IMR-90 (cell line): ENCODE data around the gene AGBL3. TPM values are rescaled to one million over a fixed set of nuclear protein-coding genes. Genes with fewer than 3 reads are reported as not detected.
A peak's percentile ranks its signal among the peaks of the same experiment; 100 is the strongest.

ENCODE experiments used
- ATAC-seq: fragments of 200-7000 bp; cut with Tn5 transposase; 2 replicates; pipeline ENCODE4 v1.9.1; 2020; ENCODE audit warnings: low read depth, mild to moderate bottlenecking, moderate library complexity
- BruUV-seq: library from RNA; stranded (reverse); fragments of 400-500 nt; replicated peaks from 2 replicates; lab custom pipeline; 2021; lab: Mats Ljungman, UMichigan
- CTCF ChIA-PET: fragments of 300-600 bp; formaldehyde crosslinking; extraction: SDS; loops from one replicate; lab custom pipeline; 2021; ENCODE audit warnings: antibody characterized with exemption; lab: Yijun Ruan, JAX
- POLR2A ChIA-PET: fragments of 300-600 bp; sonication (Branson Sonifier 250); formaldehyde crosslinking; loops from one replicate; lab custom pipeline; 2022; ENCODE audit warnings: antibody characterized with exemption; ENCODE audit not compliant: unreplicated experiment; lab: Charles Lee
- DNase-seq: peaks from one replicate; pipeline ENCODE4 v3.0.0; 2013
- H2AFZ ChIP-seq: replicated peaks from 2 replicates; pipeline ENCODE3; 2013; ENCODE audit warnings: low read length, mild to moderate bottlenecking; ENCODE audit not compliant: poor library complexity
- H2AK5ac ChIP-seq: 2 replicates; pipeline ENCODE4 v1.6.1; 2013; ENCODE audit warnings: low read depth, low read length, inconsistent platforms
- H2AK9ac ChIP-seq: replicated peaks from 2 replicates; pipeline ENCODE3; 2013; ENCODE audit warnings: mild to moderate bottlenecking, low read depth, low read length, moderate library complexity; ENCODE audit not compliant: poor library complexity
- H2BK120ac ChIP-seq: 2 replicates; pipeline ENCODE4 v1.6.1; 2013; ENCODE audit warnings: low read depth, low read length, inconsistent platforms
- H2BK15ac ChIP-seq: 3 replicates; pipeline ENCODE4 v1.6.1; 2013; ENCODE audit warnings: low read depth, low read length, inconsistent platforms
- H2BK20ac ChIP-seq: 2 replicates; pipeline ENCODE4 v1.6.1; 2013; ENCODE audit warnings: low read depth, mild to moderate bottlenecking, inconsistent platforms, low read length, moderate library complexity
- H2BK5ac ChIP-seq: 2 replicates; pipeline ENCODE4 v1.6.1; 2013; ENCODE audit warnings: mild to moderate bottlenecking, low read depth, low read length, inconsistent platforms; ENCODE audit not compliant: poor library complexity, severe bottlenecking
- H3K14ac ChIP-seq: replicated peaks from 2 replicates; pipeline ENCODE4 v1.6.1; 2013; ENCODE audit warnings: low read depth, low read length, inconsistent platforms
- H3K18ac ChIP-seq: 2 replicates; pipeline ENCODE4 v1.6.1; 2013; ENCODE audit warnings: low read depth, low read length, control low read depth
- H3K23ac ChIP-seq: 2 replicates; pipeline ENCODE4 v1.6.1; 2013; ENCODE audit warnings: low read depth, low read length, inconsistent platforms
- H3K27ac ChIP-seq: 2 replicates; pipeline ENCODE4 v1.5.1; 2013; ENCODE audit warnings: mild to moderate bottlenecking, control low read depth, low read length; ENCODE audit not compliant: insufficient read depth
- H3K27me3 ChIP-seq: 2 replicates; pipeline ENCODE4 v1.6.1; 2013; ENCODE audit warnings: low read length; ENCODE audit not compliant: control insufficient read depth, insufficient read depth
- H3K36me3 ChIP-seq: 2 replicates; pipeline ENCODE4 v1.6.1; 2013; ENCODE audit warnings: low read length, mixed read lengths; ENCODE audit not compliant: control insufficient read depth, insufficient read depth
- H3K4ac ChIP-seq: 2 replicates; pipeline ENCODE4 v1.6.1; 2013; ENCODE audit warnings: low read depth, low read length, inconsistent platforms
- H3K4me1 ChIP-seq: 2 replicates; pipeline ENCODE4 v1.6.1; 2013; ENCODE audit warnings: low read length, mixed read lengths; ENCODE audit not compliant: control insufficient read depth, insufficient read depth
- H3K4me2 ChIP-seq: 2 replicates; pipeline ENCODE4 v1.6.1; 2013; ENCODE audit warnings: low read depth, mild to moderate bottlenecking, control low read depth, low read length, moderate library complexity
- H3K4me3 ChIP-seq: 2 replicates; pipeline ENCODE4 v1.5.1; 2013; ENCODE audit warnings: low read depth, mild to moderate bottlenecking, control low read depth, low read length, moderate library complexity; ENCODE audit not compliant: insufficient read depth
- H3K56ac ChIP-seq: 2 replicates; pipeline ENCODE4 v1.6.1; 2013; ENCODE audit warnings: low read length, inconsistent platforms; ENCODE audit not compliant: insufficient read depth; ENCODE audit errors: extremely low read depth
- H3K79me1 ChIP-seq, 2 experiments: 2 replicates each; pipeline ENCODE4 v1.6.1; 2013; ENCODE audit warnings: low read length in 2 of 2, inconsistent platforms in 1 of 2, low read depth in 1 of 2
- H3K9ac ChIP-seq: 2 replicates; pipeline ENCODE4 v1.6.1; 2013; ENCODE audit warnings: low read depth, low read length, control low read depth
- H3K9me1 ChIP-seq: 2 replicates; pipeline ENCODE4 v1.6.1; 2013; ENCODE audit warnings: low read length, inconsistent platforms; ENCODE audit not compliant: insufficient read depth
- H3K9me3 ChIP-seq: 2 replicates; pipeline ENCODE4 v1.6.1; 2013; ENCODE audit warnings: low read length; ENCODE audit not compliant: control insufficient read depth, insufficient read depth
- H4K20me1 ChIP-seq: 2 replicates; pipeline ENCODE4 v1.6.1; 2013; ENCODE audit warnings: low read length, inconsistent platforms; ENCODE audit not compliant: insufficient read depth
- H4K5ac ChIP-seq: 2 replicates; pipeline ENCODE4 v1.6.1; 2013; ENCODE audit warnings: mild to moderate bottlenecking, low read depth, low read length, control low read depth
- H4K8ac ChIP-seq, 2 experiments: 2 replicates each; pipeline ENCODE4 v1.6.1; 2013; ENCODE audit warnings: low read depth in 2 of 2, low read length in 2 of 2, control low read depth in 1 of 2, inconsistent platforms in 1 of 2
- H4K91ac ChIP-seq: 2 replicates; pipeline ENCODE4 v1.6.1; 2013; ENCODE audit warnings: low read depth, low read length, inconsistent platforms; ENCODE audit not compliant: insufficient read depth
- MXI1 ChIP-seq: IDR thresholded peaks from 2 replicates; pipeline ENCODE4 v1.6.1; 2012; ENCODE audit warnings: low read depth, mild to moderate bottlenecking, low read length, moderate library complexity, borderline replicate concordance
- WGBS, 2 experiments: methylation state at CpG; one replicate each; pipeline versions ENCODE4 v1.1.5 to v1.1.7; 2013; ENCODE audit warnings: missing lambda C conversion rate in 2 of 2; ENCODE audit not compliant: insufficient read length in 1 of 2; ENCODE audit errors: extremely low coverage in 2 of 2; 5-methylcytosine and 5-hydroxymethylcytosine counted together
- dilution Hi-C: fragments of 300-500 bp; cut with HindIII; formaldehyde crosslinking; loops from one replicate; pipeline ENCODE4 v1.14.3; 2018; ENCODE audit warnings: low sequenced_read_pairs; ENCODE audit not compliant: unreplicated experiment
- in situ Hi-C: fragments of 300-500 bp; cut with MboI; formaldehyde crosslinking; loops from 3 replicates; pipeline ENCODE4 v1.14.3; 2019; ENCODE audit warnings: low sequenced_read_pairs, inconsistent platforms, mixed read lengths
- intact Hi-C: fragments of 100-400 bp; cut with micrococcal nuclease; formaldehyde crosslinking; loops from 2 replicates; pipeline ENCODE4 v1.10.0; 2022
- polyA plus RNA-seq, 3 experiments: library from polyadenylated mRNA; depleted of rRNA; stranded (reverse); fragments of >200 nt; gene quantifications; 2 replicates each; pipeline ENCODE4 v1.2.3, GENCODE V29; 2012; ENCODE audit warnings: low replicate concordance in 1 of 3
- total RNA-seq: library from RNA; depleted of rRNA; stranded (reverse); fragments of >200 nt; gene quantifications from 2 replicates; pipeline ENCODE4 v1.2.3, GENCODE V29; 2012

The AGBL3 gene
- total and polyA plus RNA-seq, 2 of the 4 experiments (the other 2 are of a cell fraction), result 0.18 to 0.65 TPM

- H3K27ac ChIP-seq, result no peak overlapping the region
- H3K9ac ChIP-seq, result no peak overlapping the region
- no peak overlapping the region for H3K4me2 ChIP-seq
- H3K36me3 ChIP-seq, result peaks cover 42% of the 10 kb centered on the region
- dilution Hi-C loops (no loop called here), in situ Hi-C loops (loop anchor here (10.0 kb wide), 2 partner anchors 183 to 483 kb away; partner anchors contain the start of gene AGBL3), intact Hi-C loops (no loop called here)
- H3K23ac ChIP-seq, result no peak overlapping the region; the same call in 1 of the 2 replicates
- no TSS peak for BruUV-seq
- ATAC-seq (no peak), DNase-seq (no peak)
- H3K18ac ChIP-seq, result no peak overlapping the region
- H2BK20ac ChIP-seq, result no peak overlapping the region
- H3K9me1 ChIP-seq, result peaks cover 20% of the 10 kb centered on the region
- no peak overlapping the region for H2BK15ac ChIP-seq
- no peak overlapping the region for H3K4me3 ChIP-seq
- no peak overlapping the region for H2AK5ac ChIP-seq
- POLR2A ChIA-PET, result no interaction called here
- H2BK120ac ChIP-seq, result no peak overlapping the region
- H3K4ac ChIP-seq, result no peak overlapping the region
- H3K14ac ChIP-seq, result no peak overlapping the region
- no peak overlapping the region for H4K91ac ChIP-seq
- H3K4me1 ChIP-seq, result peaks cover 12% of the 10 kb centered on the region
- H3K9me3 ChIP-seq, result no peaks in the 10 kb centered on the region
- no peak overlapping the region for H4K5ac ChIP-seq
- H2AFZ ChIP-seq, result no peak overlapping the region
- 0 out of 2 replicates have a peak, but pooled peaks cover 4% of the 10 kb centered on the region for H4K20me1 ChIP-seq
- WGBS, 2 experiments, result 100% methylated on average over 1 of the region's 12 CpGs; no CpG with 5 or more reads in 1 of the 2 experiments
- no peak overlapping the region for H3K56ac ChIP-seq
- no peak for TF ChIP-seq MXI1
- peaks cover 30 to 55% of the 10 kb centered on the region in 2 experiments for H3K79me1 ChIP-seq
- CTCF ChIA-PET, result no interaction called here
- no peaks in the 10 kb centered on the region for H3K27me3 ChIP-seq
- peak overlapping the region; percentile 51 for H2AK9ac ChIP-seq
- H4K8ac ChIP-seq, result no peak overlapping the region
- H2BK5ac ChIP-seq, result no peak overlapping the region
These were observed 181.1 kb downstream of the AGBL3 start for GRCh38 chr7:135167365-135167917.
